Measurements from ENCODE around the gene PCED1A. TPM values are rescaled to one million over a fixed set of nuclear protein-coding genes. Genes with fewer than 3 reads are reported as not detected.

The PCED1A gene
- total and polyA plus RNA-seq, 9 of the 15 experiments (the other 6 are each of a cell fraction or from before 2014, with no cell fraction given): 1.5 to 11.5 (median 5.9) TPM

- TF ChIP-seq XRCC5 (IDR thresholded peaks at IDR 0.05; ENCODE audit: low read depth, low read length) (no peak), MTA3 (IDR thresholded peaks at IDR 0.05; ENCODE audit: borderline replicate concordance) (no peak), OTX1 (CRISPR knock-in tag; IDR thresholded peaks at IDR 0.05) (no peak), CBFA2T2 (conservative IDR thresholded peaks at IDR 0.05) (peak; percentile 58), NBN (IDR thresholded peaks at IDR 0.05; ENCODE audit: low read depth) (no peak), ZNF445 (CRISPR knock-in tag; IDR thresholded peaks at IDR 0.05; ENCODE audit: low read depth) (no peak), ARID1B (IDR thresholded peaks at IDR 0.05) (no peak), NEUROD1 (IDR thresholded peaks at IDR 0.05; ENCODE audit: borderline replicate concordance, low read depth, low read length, partially characterized antibody) (no peak), PML (IDR thresholded peaks at IDR 0.05; ENCODE audit: low read length) (no peak), ZHX1 (conservative IDR thresholded peaks at IDR 0.05; ENCODE audit: low read length) (0 out of 2 replicates have a peak, but pooled peaks have one; percentile 45), SAFB2 (IDR thresholded peaks at IDR 0.05; ENCODE audit: borderline replicate concordance, low read depth, low read length, severe bottlenecking) (no peak), RBM39 (optimal IDR thresholded peaks at IDR 0.05; ENCODE audit: low read depth, low read length) (no peak), ETV1 (tag; conservative IDR thresholded peaks at IDR 0.05; ENCODE audit: low read depth) (peak; percentile 65; the same call in 1 of the 2 replicates), ZNF133 (CRISPR knock-in tag; IDR thresholded peaks at IDR 0.05) (no peak), KAT2B (IDR thresholded peaks at IDR 0.05; ENCODE audit: low read depth, low read length) (no peak)
- TF ChIP-seq, protein P1, sequence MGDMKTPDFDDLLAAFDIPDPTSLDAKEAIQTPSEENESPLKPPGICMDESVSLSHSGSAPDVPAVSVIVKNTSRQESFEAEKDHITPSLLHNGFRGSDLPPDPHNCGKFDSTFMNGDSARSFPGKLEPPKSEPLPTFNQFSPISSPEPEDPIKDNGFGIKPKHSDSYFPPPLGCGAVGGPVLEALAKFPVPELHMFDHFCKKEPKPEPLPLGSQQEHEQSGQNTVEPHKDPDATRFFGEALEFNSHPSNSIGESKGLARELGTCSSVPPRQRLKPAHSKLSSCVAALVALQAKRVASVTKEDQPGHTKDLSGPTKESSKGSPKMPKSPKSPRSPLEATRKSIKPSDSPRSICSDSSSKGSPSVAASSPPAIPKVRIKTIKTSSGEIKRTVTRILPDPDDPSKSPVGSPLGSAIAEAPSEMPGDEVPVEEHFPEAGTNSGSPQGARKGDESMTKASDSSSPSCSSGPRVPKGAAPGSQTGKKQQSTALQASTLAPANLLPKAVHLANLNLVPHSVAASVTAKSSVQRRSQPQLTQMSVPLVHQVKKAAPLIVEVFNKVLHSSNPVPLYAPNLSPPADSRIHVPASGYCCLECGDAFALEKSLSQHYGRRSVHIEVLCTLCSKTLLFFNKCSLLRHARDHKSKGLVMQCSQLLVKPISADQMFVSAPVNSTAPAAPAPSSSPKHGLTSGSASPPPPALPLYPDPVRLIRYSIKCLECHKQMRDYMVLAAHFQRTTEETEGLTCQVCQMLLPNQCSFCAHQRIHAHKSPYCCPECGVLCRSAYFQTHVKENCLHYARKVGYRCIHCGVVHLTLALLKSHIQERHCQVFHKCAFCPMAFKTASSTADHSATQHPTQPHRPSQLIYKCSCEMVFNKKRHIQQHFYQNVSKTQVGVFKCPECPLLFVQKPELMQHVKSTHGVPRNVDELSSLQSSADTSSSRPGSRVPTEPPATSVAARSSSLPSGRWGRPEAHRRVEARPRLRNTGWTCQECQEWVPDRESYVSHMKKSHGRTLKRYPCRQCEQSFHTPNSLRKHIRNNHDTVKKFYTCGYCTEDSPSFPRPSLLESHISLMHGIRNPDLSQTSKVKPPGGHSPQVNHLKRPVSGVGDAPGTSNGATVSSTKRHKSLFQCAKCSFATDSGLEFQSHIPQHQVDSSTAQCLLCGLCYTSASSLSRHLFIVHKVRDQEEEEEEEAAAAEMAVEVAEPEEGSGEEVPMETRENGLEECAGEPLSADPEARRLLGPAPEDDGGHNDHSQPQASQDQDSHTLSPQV (IDR thresholded peaks at IDR 0.05): peak; percentile 70
- TF ChIP-seq, protein P2, sequence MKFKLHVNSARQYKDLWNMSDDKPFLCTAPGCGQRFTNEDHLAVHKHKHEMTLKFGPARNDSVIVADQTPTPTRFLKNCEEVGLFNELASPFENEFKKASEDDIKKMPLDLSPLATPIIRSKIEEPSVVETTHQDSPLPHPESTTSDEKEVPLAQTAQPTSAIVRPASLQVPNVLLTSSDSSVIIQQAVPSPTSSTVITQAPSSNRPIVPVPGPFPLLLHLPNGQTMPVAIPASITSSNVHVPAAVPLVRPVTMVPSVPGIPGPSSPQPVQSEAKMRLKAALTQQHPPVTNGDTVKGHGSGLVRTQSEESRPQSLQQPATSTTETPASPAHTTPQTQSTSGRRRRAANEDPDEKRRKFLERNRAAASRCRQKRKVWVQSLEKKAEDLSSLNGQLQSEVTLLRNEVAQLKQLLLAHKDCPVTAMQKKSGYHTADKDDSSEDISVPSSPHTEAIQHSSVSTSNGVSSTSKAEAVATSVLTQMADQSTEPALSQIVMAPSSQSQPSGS (CRISPR knock-in tag; IDR thresholded peaks at IDR 0.05): no peak
- TF ChIP-seq, protein P3, sequence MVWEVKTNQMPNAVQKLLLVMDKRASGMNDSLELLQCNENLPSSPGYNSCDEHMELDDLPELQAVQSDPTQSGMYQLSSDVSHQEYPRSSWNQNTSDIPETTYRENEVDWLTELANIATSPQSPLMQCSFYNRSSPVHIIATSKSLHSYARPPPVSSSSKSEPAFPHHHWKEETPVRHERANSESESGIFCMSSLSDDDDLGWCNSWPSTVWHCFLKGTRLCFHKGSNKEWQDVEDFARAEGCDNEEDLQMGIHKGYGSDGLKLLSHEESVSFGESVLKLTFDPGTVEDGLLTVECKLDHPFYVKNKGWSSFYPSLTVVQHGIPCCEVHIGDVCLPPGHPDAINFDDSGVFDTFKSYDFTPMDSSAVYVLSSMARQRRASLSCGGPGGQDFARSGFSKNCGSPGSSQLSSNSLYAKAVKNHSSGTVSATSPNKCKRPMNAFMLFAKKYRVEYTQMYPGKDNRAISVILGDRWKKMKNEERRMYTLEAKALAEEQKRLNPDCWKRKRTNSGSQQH (CRISPR knock-in tag; IDR thresholded peaks at IDR 0.05): no peak
Observed at GRCh38 chr20:2840138-2840966, at the start of gene PCED1A, which contains the start of gene VPS16 (continued).
